Measurements from ENCODE around the gene AP3B1. TPM values are rescaled to one million over a fixed set of nuclear protein-coding genes. Genes with fewer than 3 reads are reported as not detected.

AP3B1 gene
- total and polyA plus RNA-seq, 3 experiments from 2014 or later: 27.1 to 41.1 (median 40.3) TPM

DNA sequence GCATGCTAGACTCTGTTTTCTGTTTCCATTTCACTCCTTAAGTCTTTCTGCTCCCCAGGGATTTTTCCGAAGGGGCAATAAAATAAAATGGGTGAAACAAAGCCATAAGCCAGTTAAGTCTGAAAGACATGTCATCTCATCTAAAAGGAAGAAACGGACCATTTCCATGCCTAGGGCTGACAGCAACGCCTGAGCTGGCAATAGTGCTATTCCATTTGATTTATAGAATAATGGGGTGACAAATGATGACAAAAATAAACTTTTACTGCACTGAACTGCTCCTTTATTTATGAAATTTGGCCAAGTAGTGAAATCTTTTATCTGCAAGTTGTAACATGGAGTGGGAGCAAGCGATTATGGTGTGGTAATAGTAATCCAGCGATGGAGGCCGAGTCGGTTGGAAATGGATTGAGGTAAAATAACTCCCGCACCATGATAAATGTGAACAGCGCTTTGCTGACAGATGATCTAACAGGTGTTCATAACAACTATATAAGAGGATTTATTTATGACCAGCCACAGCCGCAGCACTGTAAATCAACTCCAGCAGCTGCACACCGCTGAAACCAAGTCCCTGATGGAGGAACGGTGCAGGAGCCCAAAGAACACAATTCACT is 298.6 kb downstream of the AP3B1 start:
- Histone ChIP-seq H3K4me1 (ENCODE audit: insufficient read depth, low read length) (no peaks in the 10 kb centered on the region), H3K27me3 (ENCODE audit: insufficient read depth, low read length, poor library complexity, severe bottlenecking) (no peaks in the 10 kb centered on the region), H3K9me3 (ENCODE audit: low read length) (no peaks in the 10 kb centered on the region), H3K27ac (ENCODE audit: low read depth, low read length) (no peak overlapping the region), H3K36me3 (ENCODE audit: insufficient read depth, low read length) (no peaks in the 10 kb centered on the region), H3K4me3 (ENCODE audit: low read length) (no peak overlapping the region)
- POLR2A ChIA-PET: no interaction called here
- H3K9me3 Mint-ChIP-seq: no peaks in the 10 kb centered on the region
- peaks cover 0 to 3% (median 0%) of the 10 kb centered on the region in 3 donors for H3K4me1 Mint-ChIP-seq
- no peaks in the 10 kb centered on the region for H3K27me3 Mint-ChIP-seq
- H3K36me3 Mint-ChIP-seq: peaks cover 5 to 57% (median 27%) of the 10 kb centered on the region in 3 donors
- CTCF ChIA-PET: no interaction called here
- H3K4me3 Mint-ChIP-seq: no peak overlapping the region
- H3K27ac Mint-ChIP-seq: no peak overlapping the region
- DNase-seq: no peak

DNA sequence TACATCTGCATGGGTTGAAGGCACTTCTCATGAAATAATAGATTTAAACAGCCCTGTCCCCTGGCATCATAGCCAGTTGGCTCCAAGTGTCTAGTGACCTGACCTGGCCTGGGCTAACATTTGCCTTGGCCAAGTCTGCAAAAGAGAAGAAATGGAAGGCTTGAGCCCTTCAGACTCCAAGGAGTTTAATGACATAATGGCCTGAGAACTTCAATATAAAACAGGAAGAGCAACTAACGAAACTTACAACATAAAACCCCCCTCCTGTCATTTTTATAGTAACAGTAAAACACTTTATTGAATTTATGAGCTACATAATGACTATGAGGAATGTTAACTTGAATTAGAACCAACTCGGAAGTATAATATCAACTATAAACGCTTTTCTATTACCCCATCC is 299.6 kb downstream of the AP3B1 start:
- ChIA-PET CTCF (interaction anchor here (1.2 kb wide), 1 partner anchor 14 kb away, joined by 3 read pairs; no protein-coding TSS in a partner anchor), POLR2A (no interaction called here)
- DNase-seq: no peak
- Mint-ChIP-seq H3K27ac (no peak overlapping the region), H3K36me3 (peaks cover 0 to 53% (median 23%) of the 10 kb centered on the region in 3 donors), H3K4me3 (no peak overlapping the region), H3K4me1 (peaks cover 0 to 3% (median 0%) of the 10 kb centered on the region in 3 donors), H3K27me3 (no peaks in the 10 kb centered on the region), H3K9me3 (no peaks in the 10 kb centered on the region)
- Histone ChIP-seq H3K4me1 (ENCODE audit: insufficient read depth, low read length) (no peaks in the 10 kb centered on the region), H3K9me3 (ENCODE audit: low read length) (no peaks in the 10 kb centered on the region), H3K36me3 (ENCODE audit: insufficient read depth, low read length) (no peaks in the 10 kb centered on the region), H3K4me3 (ENCODE audit: low read length) (no peak overlapping the region), H3K27ac (ENCODE audit: low read depth, low read length) (no peak overlapping the region), H3K27me3 (ENCODE audit: insufficient read depth, low read length, poor library complexity, severe bottlenecking) (no peaks in the 10 kb centered on the region)

DNA sequence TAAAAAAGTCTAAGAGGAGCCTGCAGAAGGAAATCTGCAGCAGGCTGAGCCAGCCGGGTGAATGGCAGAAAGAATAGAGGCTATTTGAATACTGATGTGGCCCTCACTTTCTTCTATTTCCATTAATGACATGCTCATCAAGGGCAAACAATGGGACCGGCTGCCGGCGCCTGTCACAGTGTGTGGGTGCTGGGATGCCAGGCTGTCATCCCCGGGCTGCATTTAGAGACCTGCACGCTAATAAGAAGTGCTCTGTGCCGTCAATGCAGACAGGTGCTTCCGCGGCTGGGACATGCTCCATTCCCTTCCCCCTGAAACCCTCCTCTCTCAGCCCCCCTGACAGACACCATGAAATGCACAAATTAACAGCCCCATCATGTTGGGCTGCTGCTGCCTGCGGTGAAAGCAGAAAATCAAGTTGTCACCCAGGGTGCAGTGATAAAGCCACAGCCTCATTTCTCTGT is 300.6 kb downstream of the AP3B1 start:
- H3K36me3 ChIP-seq (ENCODE audit: insufficient read depth, low read length): no peaks in the 10 kb centered on the region
- Mint-ChIP-seq H3K4me1 (peaks cover 0 to 3% (median 0%) of the 10 kb centered on the region in 3 donors), H3K9me3 (no peaks in the 10 kb centered on the region), H3K4me3 (no peak overlapping the region), H3K36me3 (peaks cover 0 to 47% (median 17%) of the 10 kb centered on the region in 3 donors), H3K27me3 (no peaks in the 10 kb centered on the region), H3K27ac (no peak overlapping the region)
- no peaks in the 10 kb centered on the region for H3K27me3 ChIP-seq (ENCODE audit: insufficient read depth, low read length, poor library complexity, severe bottlenecking)
- POLR2A ChIA-PET: no interaction called here
- no peaks in the 10 kb centered on the region for H3K4me1 ChIP-seq (ENCODE audit: insufficient read depth, low read length)
- no peak overlapping the region for H3K4me3 ChIP-seq (ENCODE audit: low read length)
- DNase-seq: no peak
- CTCF ChIA-PET: no interaction called here
- no peak overlapping the region for H3K27ac ChIP-seq (ENCODE audit: low read depth, low read length)
- no peaks in the 10 kb centered on the region for H3K9me3 ChIP-seq (ENCODE audit: low read length)

DNA sequence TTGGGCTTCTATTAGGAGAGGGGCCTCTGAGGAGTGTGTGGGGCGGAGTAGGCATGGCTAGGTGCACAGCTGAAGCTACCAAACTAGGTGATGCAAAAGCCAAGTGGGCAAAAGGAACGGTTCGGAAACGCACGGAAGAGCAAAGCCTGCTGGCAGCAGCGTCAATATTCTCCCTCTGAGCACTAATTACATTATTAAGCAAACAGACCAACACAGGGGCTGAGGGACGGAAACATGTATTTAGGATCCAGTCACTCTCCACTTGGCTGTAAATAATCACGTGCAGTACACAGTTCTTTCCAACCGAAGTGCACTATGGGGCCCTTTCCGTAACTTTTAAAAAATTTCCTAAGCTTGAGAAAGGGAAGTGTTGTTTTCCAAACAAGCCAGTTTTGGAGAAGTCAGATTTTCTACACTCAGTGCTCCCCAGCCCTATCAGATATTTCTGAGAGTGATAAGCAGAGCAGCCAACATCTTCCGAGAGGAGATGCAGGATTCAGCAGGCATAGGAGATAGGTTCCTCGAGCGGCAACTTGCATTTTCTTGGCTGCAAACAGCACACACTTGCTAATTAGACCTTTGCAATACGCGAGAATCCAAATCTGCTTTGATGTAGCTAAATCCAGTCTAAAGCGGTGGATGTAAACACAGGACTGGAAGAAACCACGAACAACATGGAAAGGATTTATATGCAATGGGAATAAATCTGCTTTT is 301.2 kb downstream of the AP3B1 start:
- CTCF ChIA-PET: no interaction called here
- Mint-ChIP-seq H3K27ac (peak overlapping the region in 1 of 8 donors; percentile 55), H3K27me3 (no peaks in the 10 kb centered on the region), H3K9me3 (no peaks in the 10 kb centered on the region), H3K4me3 (no peak overlapping the region), H3K4me1 (peaks cover 0 to 3% (median 0%) of the 10 kb centered on the region in 3 donors), H3K36me3 (peaks cover 0 to 44% (median 17%) of the 10 kb centered on the region in 3 donors)
- Histone ChIP-seq H3K27me3 (ENCODE audit: insufficient read depth, low read length, poor library complexity, severe bottlenecking) (no peaks in the 10 kb centered on the region), H3K4me1 (ENCODE audit: insufficient read depth, low read length) (no peaks in the 10 kb centered on the region), H3K9me3 (ENCODE audit: low read length) (no peaks in the 10 kb centered on the region), H3K27ac (ENCODE audit: low read depth, low read length) (no peak overlapping the region), H3K36me3 (ENCODE audit: insufficient read depth, low read length) (no peaks in the 10 kb centered on the region), H3K4me3 (ENCODE audit: low read length) (no peak overlapping the region)
- no peak for DNase-seq
- POLR2A ChIA-PET: no interaction called here

DNA sequence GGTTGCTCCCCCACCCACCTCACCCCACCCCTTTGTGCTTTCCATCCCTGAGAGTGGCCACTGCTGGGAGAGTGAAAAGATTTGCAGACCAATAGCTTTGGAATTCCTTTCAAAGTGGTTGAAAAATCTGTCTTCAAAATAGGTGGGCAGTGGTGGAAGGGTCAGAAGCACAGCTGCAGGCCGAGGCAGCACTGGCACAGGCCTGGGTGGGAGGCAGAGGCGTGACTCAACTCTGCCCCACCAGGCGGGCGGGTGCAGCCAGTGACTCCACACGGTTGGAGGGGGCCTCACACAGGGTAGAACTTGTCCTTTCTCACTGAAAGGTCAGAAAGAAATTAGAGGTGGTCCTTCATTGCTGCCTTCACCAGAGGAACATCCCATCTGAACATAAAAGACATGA is 303.4 kb downstream of the AP3B1 start:
- Histone ChIP-seq H3K4me1 (ENCODE audit: insufficient read depth, low read length) (no peaks in the 10 kb centered on the region), H3K9me3 (ENCODE audit: low read length) (no peaks in the 10 kb centered on the region), H3K36me3 (ENCODE audit: insufficient read depth, low read length) (no peaks in the 10 kb centered on the region), H3K27ac (ENCODE audit: low read depth, low read length) (no peak overlapping the region), H3K27me3 (ENCODE audit: insufficient read depth, low read length, poor library complexity, severe bottlenecking) (no peaks in the 10 kb centered on the region), H3K4me3 (ENCODE audit: low read length) (no peak overlapping the region)
- ChIA-PET POLR2A (no interaction called here), CTCF (no interaction called here)
- H3K27ac Mint-ChIP-seq: no peak overlapping the region
- peaks cover 0 to 35% (median 9%) of the 10 kb centered on the region in 3 donors for H3K36me3 Mint-ChIP-seq
- no peaks in the 10 kb centered on the region for H3K9me3 Mint-ChIP-seq
- no peak overlapping the region for H3K4me3 Mint-ChIP-seq
- H3K27me3 Mint-ChIP-seq: no peaks in the 10 kb centered on the region
- DNase-seq: no peak
- no peaks in the 10 kb centered on the region for H3K4me1 Mint-ChIP-seq

DNA sequence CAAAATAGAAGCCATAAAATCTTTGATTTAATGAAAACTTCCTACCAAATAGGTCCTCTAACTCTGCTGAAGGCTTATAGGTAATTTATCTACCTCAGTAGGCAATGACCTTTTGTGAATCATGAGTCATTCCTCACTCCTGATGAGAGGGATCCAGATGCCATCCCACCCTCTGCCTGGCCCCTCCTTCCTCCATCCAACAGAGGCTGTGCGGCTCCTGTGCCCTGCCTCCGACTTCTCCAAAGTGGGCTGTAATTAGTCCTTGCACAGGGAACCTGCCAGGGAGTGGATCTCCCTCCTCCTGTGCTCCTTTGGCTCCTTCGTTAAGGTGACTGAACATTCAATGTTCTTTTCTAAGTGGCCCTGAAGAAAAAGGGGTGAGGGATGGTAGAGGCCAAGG is 304.5 kb downstream of the AP3B1 start:
- H3K27me3 Mint-ChIP-seq: no peaks in the 10 kb centered on the region
- H3K36me3 Mint-ChIP-seq: peaks cover 0 to 28% (median 5%) of the 10 kb centered on the region in 3 donors
- no peak overlapping the region for H3K27ac Mint-ChIP-seq
- CTCF ChIA-PET: no interaction called here
- no peaks in the 10 kb centered on the region for H3K36me3 ChIP-seq (ENCODE audit: insufficient read depth, low read length)
- POLR2A ChIA-PET: no interaction called here
- no peaks in the 10 kb centered on the region for H3K4me1 Mint-ChIP-seq
- no peaks in the 10 kb centered on the region for H3K4me1 ChIP-seq (ENCODE audit: insufficient read depth, low read length)
- H3K9me3 ChIP-seq (ENCODE audit: low read length): no peaks in the 10 kb centered on the region
- DNase-seq: no peak
- no peak overlapping the region for H3K27ac ChIP-seq (ENCODE audit: low read depth, low read length)
- no peaks in the 10 kb centered on the region for H3K9me3 Mint-ChIP-seq
- no peaks in the 10 kb centered on the region for H3K27me3 ChIP-seq (ENCODE audit: insufficient read depth, low read length, poor library complexity, severe bottlenecking)
- H3K4me3 ChIP-seq (ENCODE audit: low read length): no peak overlapping the region
- H3K4me3 Mint-ChIP-seq: no peak overlapping the region

DNA sequence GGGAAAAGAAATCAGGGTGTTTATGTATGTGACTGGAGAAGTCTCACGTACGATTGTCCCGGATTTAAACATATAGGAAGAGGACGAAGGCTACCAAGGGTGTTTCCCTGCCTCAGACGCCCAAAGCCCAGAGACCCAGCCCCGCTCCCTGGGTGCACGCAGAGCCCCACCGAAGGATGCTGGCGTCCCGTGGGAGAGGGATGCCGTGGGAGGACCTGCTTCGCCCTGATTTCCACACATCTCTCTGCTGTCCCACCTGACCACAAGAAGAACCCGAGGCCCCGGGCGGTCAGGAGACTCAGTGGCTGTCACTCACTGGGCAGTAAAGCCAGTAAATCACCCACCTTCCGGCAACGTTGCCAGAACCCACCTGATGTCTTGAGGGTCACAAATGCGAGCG is 306.5 kb downstream of the AP3B1 start:
- no peaks in the 10 kb centered on the region for H3K9me3 Mint-ChIP-seq
- CTCF ChIA-PET: no interaction called here
- no peak for DNase-seq
- H3K27me3 ChIP-seq (ENCODE audit: insufficient read depth, low read length, poor library complexity, severe bottlenecking): no peaks in the 10 kb centered on the region
- H3K4me3 ChIP-seq (ENCODE audit: low read length): no peak overlapping the region
- H3K27ac ChIP-seq (ENCODE audit: low read depth, low read length): no peak overlapping the region
- H3K27ac Mint-ChIP-seq: no peak overlapping the region
- no peaks in the 10 kb centered on the region for H3K4me1 ChIP-seq (ENCODE audit: insufficient read depth, low read length)
- POLR2A ChIA-PET: no interaction called here
- no peaks in the 10 kb centered on the region for H3K36me3 ChIP-seq (ENCODE audit: insufficient read depth, low read length)
- no peak overlapping the region for H3K4me3 Mint-ChIP-seq
- H3K27me3 Mint-ChIP-seq: no peaks in the 10 kb centered on the region
- H3K4me1 Mint-ChIP-seq: no peaks in the 10 kb centered on the region
- H3K9me3 ChIP-seq (ENCODE audit: low read length): no peaks in the 10 kb centered on the region
- peaks cover 0 to 13% (median 4%) of the 10 kb centered on the region in 3 donors for H3K36me3 Mint-ChIP-seq

DNA sequence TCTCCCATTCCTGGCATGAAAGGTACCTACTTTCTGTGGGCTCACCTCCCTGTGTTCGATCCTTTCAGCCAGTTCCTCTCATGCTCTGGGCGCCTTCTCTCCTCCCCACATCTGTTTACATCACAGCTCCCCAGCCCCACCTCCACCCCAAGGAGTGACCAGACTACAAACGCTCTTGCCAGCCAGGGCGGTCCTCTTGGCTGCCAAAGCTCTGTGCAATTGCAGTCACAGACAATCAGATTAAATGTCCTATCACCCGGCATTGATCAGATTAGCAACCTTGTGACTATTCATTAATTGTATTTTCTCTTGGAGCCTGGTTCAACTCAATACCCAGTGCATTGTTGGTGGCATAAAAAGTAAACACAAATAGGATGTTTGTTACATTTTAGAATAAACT is 307.2 kb downstream of the AP3B1 start:
- Histone ChIP-seq H3K36me3 (ENCODE audit: insufficient read depth, low read length) (no peaks in the 10 kb centered on the region), H3K27ac (ENCODE audit: low read depth, low read length) (no peak overlapping the region), H3K4me3 (ENCODE audit: low read length) (no peak overlapping the region), H3K9me3 (ENCODE audit: low read length) (no peaks in the 10 kb centered on the region), H3K4me1 (ENCODE audit: insufficient read depth, low read length) (no peaks in the 10 kb centered on the region), H3K27me3 (ENCODE audit: insufficient read depth, low read length, poor library complexity, severe bottlenecking) (no peaks in the 10 kb centered on the region)
- Mint-ChIP-seq H3K27me3 (no peaks in the 10 kb centered on the region), H3K4me1 (no peaks in the 10 kb centered on the region), H3K27ac (no peak overlapping the region), H3K9me3 (no peaks in the 10 kb centered on the region), H3K4me3 (no peak overlapping the region), H3K36me3 (peaks cover 0 to 10% (median 0%) of the 10 kb centered on the region in 3 donors)
- no peak for DNase-seq
- ChIA-PET CTCF (no interaction called here), POLR2A (no interaction called here)

Data from CD8-positive, alpha-beta memory T cell (primary cell).